Measurements from ENCODE around the gene MT1E. TPM values are rescaled to one million over a fixed set of nuclear protein-coding genes. Genes with fewer than 3 reads are reported as not detected.
"Not testable (repeated sequence)": the region's sequence is repeated elsewhere in the genome, so short reads cannot be mapped to it uniquely, and the experiment has no call there.

MT1E gene
- total and polyA plus RNA-seq, 11 donors = 33.3 to 192 (median 103) TPM

- Histone ChIP-seq H3K27ac (no peak overlapping the region), H3K4me3 (no peak overlapping the region), H3K9me3 (no peaks in the 10 kb centered on the region), H3K27me3 (peaks cover 0 to 18% (median 0%) of the 10 kb centered on the region in 9 donors), H3K36me3 (no peaks in the 10 kb centered on the region), H3K4me1 (no peaks in the 10 kb centered on the region)
- no peak for TF ChIP-seq CTCF (IDR thresholded peaks at IDR 0.05)
- TF ChIP-seq POLR2A (IDR thresholded peaks at IDR 0.05) = no peak
- 74 to 81% (median 75%) methylated on average over 6 of the region's 6 CpGs for WGBS, 4 donors
- ATAC-seq (no peak), DNase-seq (no peak)
- intact Hi-C loops (cut with DNase I) = no loop called here
These were observed 45.1 kb upstream of the MT1E start for GRCh38 chr16:56580391-56581048.

GRCh38 chr16:56582911-56583310, 42.7 kb upstream of the MT1E start:
- H3K4me3 ChIP-seq; DNase-seq; intact Hi-C loops (cut with DNase I); H3K27ac ChIP-seq; H3K4me1 ChIP-seq; H3K36me3 ChIP-seq; ATAC-seq; H3K9me3 ChIP-seq: not testable (repeated sequence)
- H3K27me3 ChIP-seq = peaks cover 0 to 18% (median 0%) of the 10 kb centered on the region in 9 donors
- WGBS, 4 donors = 82 to 91% (median 84%) methylated on average over 2 of the region's 2 CpGs

- WGBS, 4 donors = 42 to 52% (median 48%) methylated on average over 10 to 11 of the region's 11 CpGs
- DNase-seq (no peak), ATAC-seq (no peak)
- intact Hi-C loops (cut with DNase I) = no loop called here
- Histone ChIP-seq H3K36me3 (no peaks in the 10 kb centered on the region), H3K27me3 (peaks cover 0 to 21% (median under 1%) of the 10 kb centered on the region in 9 donors), H3K4me3 (no peak overlapping the region), H3K4me1 (no peaks in the 10 kb centered on the region), H3K9me3 (no peaks in the 10 kb centered on the region), H3K27ac (no peak overlapping the region)
- no peak for TF ChIP-seq POLR2A (IDR thresholded peaks at IDR 0.05)
- TF ChIP-seq CTCF (IDR thresholded peaks at IDR 0.05) = no peak
These were observed 42.0 kb upstream of the MT1E start for GRCh38 chr16:56583351-56584168.

GRCh38 chr16:56584276-56584675, 41.3 kb upstream of the MT1E start:
- no peak for DNase-seq
- Histone ChIP-seq H3K27ac (no peak overlapping the region), H3K9me3 (no peaks in the 10 kb centered on the region), H3K36me3 (no peaks in the 10 kb centered on the region), H3K4me1 (peaks cover 0 to 5% (median 0%) of the 10 kb centered on the region in 12 donors), H3K4me3 (no peak overlapping the region), H3K27me3 (peaks cover 0 to 28% (median 6%) of the 10 kb centered on the region in 9 donors)
- WGBS, 4 donors = 84 to 95% (median 90%) methylated on average over 11 of the region's 11 CpGs
- ATAC-seq = no peak
- intact Hi-C loops (cut with DNase I) = no loop called here
- TF ChIP-seq POLR2A (IDR thresholded peaks at IDR 0.05) (no peak), CTCF (IDR thresholded peaks at IDR 0.05) (no peak)
